HepG2 (cell line): ENCODE results near the gene ZNF524.

Experiments used
- PHF8 ChIP-seq: sonication (generic); formaldehyde crosslinking; IDR thresholded peaks from 2 replicates; pipeline ENCODE4 v1.5.0; 2020; ENCODE audit warnings: missing genetic modification reagents
- PRDM10 ChIP-seq: sonication (generic); formaldehyde crosslinking; IDR thresholded peaks from 2 replicates; pipeline ENCODE4 v1.4.0; 2020; ENCODE audit warnings: low read depth, missing genetic modification reagents
- ZFP36 ChIP-seq: fragments of 150-350 bp; IDR thresholded peaks from 2 replicates; pipeline ENCODE4 v1.6.1; 2018; ENCODE audit warnings: borderline replicate concordance, low read length, low read depth; ENCODE audit not compliant: partially characterized antibody
- TF ChIP-seq, protein P1 (sequence below): sonication (generic); formaldehyde crosslinking; IDR thresholded peaks from 2 replicates; pipeline ENCODE4 v1.8.0; 2022; ENCODE audit warnings: mild to moderate bottlenecking, missing genetic modification reagents; ENCODE audit not compliant: insufficient replicate concordance
- TF ChIP-seq, protein P2 (sequence below): sonication (generic); formaldehyde crosslinking; IDR thresholded peaks from 2 replicates; pipeline ENCODE4 v1.8.0; 2022; ENCODE audit warnings: missing genetic modification reagents, mild to moderate bottlenecking, inconsistent platforms, borderline replicate concordance
- TF ChIP-seq, protein P3 (sequence below): sonication (generic); formaldehyde crosslinking; IDR thresholded peaks from 2 replicates; pipeline ENCODE4 v1.5.0; 2020; ENCODE audit warnings: mild to moderate bottlenecking, missing genetic modification reagents, moderate library complexity

- TF ChIP-seq, protein P1, sequence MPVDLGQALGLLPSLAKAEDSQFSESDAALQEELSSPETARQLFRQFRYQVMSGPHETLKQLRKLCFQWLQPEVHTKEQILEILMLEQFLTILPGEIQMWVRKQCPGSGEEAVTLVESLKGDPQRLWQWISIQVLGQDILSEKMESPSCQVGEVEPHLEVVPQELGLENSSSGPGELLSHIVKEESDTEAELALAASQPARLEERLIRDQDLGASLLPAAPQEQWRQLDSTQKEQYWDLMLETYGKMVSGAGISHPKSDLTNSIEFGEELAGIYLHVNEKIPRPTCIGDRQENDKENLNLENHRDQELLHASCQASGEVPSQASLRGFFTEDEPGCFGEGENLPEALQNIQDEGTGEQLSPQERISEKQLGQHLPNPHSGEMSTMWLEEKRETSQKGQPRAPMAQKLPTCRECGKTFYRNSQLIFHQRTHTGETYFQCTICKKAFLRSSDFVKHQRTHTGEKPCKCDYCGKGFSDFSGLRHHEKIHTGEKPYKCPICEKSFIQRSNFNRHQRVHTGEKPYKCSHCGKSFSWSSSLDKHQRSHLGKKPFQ (CRISPR knock-in tag), result no peak
- TF ChIP-seq PRDM10 (CRISPR knock-in tag), result no peak
- TF ChIP-seq, protein P2, sequence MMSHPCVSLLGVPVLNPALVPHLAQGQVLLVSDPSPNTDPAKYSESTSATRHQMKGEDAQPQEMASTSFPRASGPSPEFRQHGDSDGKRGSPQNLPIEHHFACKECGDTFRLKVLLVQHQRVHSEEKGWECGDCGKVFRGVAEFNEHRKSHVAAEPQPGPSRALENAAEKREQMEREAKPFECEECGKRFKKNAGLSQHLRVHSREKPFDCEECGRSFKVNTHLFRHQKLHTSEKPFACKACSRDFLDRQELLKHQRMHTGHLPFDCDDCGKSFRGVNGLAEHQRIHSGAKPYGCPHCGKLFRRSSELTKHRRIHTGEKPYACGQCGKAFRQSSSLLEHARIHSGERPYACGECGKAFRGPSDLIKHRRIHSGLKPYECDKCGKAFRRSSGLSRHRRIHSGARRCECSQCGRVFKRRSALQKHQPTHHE (CRISPR knock-in tag), result no peak
- TF ChIP-seq PHF8 (CRISPR knock-in tag), result no peak
- no peak for TF ChIP-seq ZFP36
- TF ChIP-seq, protein P3, sequence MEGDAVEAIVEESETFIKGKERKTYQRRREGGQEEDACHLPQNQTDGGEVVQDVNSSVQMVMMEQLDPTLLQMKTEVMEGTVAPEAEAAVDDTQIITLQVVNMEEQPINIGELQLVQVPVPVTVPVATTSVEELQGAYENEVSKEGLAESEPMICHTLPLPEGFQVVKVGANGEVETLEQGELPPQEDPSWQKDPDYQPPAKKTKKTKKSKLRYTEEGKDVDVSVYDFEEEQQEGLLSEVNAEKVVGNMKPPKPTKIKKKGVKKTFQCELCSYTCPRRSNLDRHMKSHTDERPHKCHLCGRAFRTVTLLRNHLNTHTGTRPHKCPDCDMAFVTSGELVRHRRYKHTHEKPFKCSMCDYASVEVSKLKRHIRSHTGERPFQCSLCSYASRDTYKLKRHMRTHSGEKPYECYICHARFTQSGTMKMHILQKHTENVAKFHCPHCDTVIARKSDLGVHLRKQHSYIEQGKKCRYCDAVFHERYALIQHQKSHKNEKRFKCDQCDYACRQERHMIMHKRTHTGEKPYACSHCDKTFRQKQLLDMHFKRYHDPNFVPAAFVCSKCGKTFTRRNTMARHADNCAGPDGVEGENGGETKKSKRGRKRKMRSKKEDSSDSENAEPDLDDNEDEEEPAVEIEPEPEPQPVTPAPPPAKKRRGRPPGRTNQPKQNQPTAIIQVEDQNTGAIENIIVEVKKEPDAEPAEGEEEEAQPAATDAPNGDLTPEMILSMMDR (CRISPR knock-in tag), result no peak
Measured at GRCh38 chr19:55578031-55578760, 21.9 kb upstream of the ZNF524 start.
